OCI-LY3 (cell line): Measurements from ENCODE around the gene NFIB.

Experiments
- CTCF ChIP-seq: fragments of 200-600, 300-600 bp; sonication (generic); IDR thresholded peaks from 2 replicates; pipeline ENCODE4 v1.5.1; 2014; ENCODE audit warnings: antibody characterized with exemption, low read length, low read depth
- EZH2phosphoT487 ChIP-seq: fragments of 200-600 bp; shearing (Covaris generic); IDR thresholded peaks from 2 replicates; pipeline ENCODE4 v1.6.1; 2018; ENCODE audit warnings: antibody characterized with exemption, mixed run types, low read depth

- TF ChIP-seq EZH2phosphoT487 (no peak), CTCF (no peak)
These were observed 228.1 kb downstream of the NFIB start for GRCh38 chr9:14085810-14086209.
